ENCODE measurements around the gene MAP3K21. TPM values are rescaled to one million over a fixed set of nuclear protein-coding genes. Genes with fewer than 3 reads are reported as not detected.
A peak's percentile ranks its signal among the peaks of the same experiment; 100 is the strongest.

Gene MAP3K21
- total and polyA plus RNA-seq, 2 donors (not counting 1 experiment from before 2014, with no cell fraction given): 0.07 to 0.17 TPM

- no peak for DNase-seq (ENCODE audit: low read depth in 2 of 2)
- no peaks in the 10 kb centered on the region for H3K9me3 ChIP-seq (ENCODE audit: control insufficient read depth, insufficient read depth, low read depth, low read length)
- H3K4me3 ChIP-seq (replicated peaks in 1 of 4; ENCODE audit: control extremely low read depth in 1 of 4, insufficient read depth in 1 of 4, low read depth in 3 of 4, low read length in 4 of 4): no peak overlapping the region
- no peaks in the 10 kb centered on the region for H3K27me3 ChIP-seq (ENCODE audit: control insufficient read depth, insufficient read depth, low read length)
- no peaks in the 10 kb centered on the region for H3K79me2 ChIP-seq (ENCODE audit: control insufficient read depth, insufficient read depth, low read length)
- no peak overlapping the region for H3K27ac ChIP-seq (ENCODE audit: insufficient read depth, low read length)
- H3K9ac ChIP-seq (ENCODE audit: insufficient read depth, low read length): no peak overlapping the region
- no peaks in the 10 kb centered on the region for H3K4me1 ChIP-seq (ENCODE audit: control insufficient read depth, extremely low read depth, insufficient read depth, low read length)
- TF ChIP-seq CTCF (conservative IDR thresholded peaks at IDR 0.05 in 1 of 2, IDR thresholded peaks at IDR 0.05 in 1 of 2; ENCODE audit: low read depth in 1 of 2, low read length in 2 of 2): no peak
- no peak for TF ChIP-seq EZH2 (IDR thresholded peaks at IDR 0.05; ENCODE audit: low read length, missing control alignments)
- no peaks in the 10 kb centered on the region for H4K20me1 ChIP-seq (ENCODE audit: control insufficient read depth, extremely low read depth, insufficient read depth, low read length)
- no peaks in the 10 kb centered on the region for H3K36me3 ChIP-seq (ENCODE audit: control insufficient read depth, insufficient read depth, low read length)
- H2AFZ ChIP-seq (ENCODE audit: low read length): no peak overlapping the region
- no peak overlapping the region for H3K4me2 ChIP-seq (ENCODE audit: extremely low read depth, insufficient read depth, low read length)
These were observed 104.4 kb downstream of the MAP3K21 start for GRCh38 chr1:233431753-233432403.

- no peaks in the 10 kb centered on the region for H3K9me3 ChIP-seq (ENCODE audit: control insufficient read depth, insufficient read depth, low read depth, low read length)
- no peak overlapping the region for H3K9ac ChIP-seq (ENCODE audit: insufficient read depth, low read length)
- no peaks in the 10 kb centered on the region for H4K20me1 ChIP-seq (ENCODE audit: control insufficient read depth, extremely low read depth, insufficient read depth, low read length)
- H3K36me3 ChIP-seq (ENCODE audit: control insufficient read depth, insufficient read depth, low read length): no peaks in the 10 kb centered on the region
- DNase-seq (ENCODE audit: low read depth in 2 of 2): peak in 1 of 2 donors; percentile 57
- H3K27me3 ChIP-seq (ENCODE audit: control insufficient read depth, insufficient read depth, low read length): no peaks in the 10 kb centered on the region
- no peak overlapping the region for H3K4me3 ChIP-seq (replicated peaks in 1 of 4; ENCODE audit: control extremely low read depth in 1 of 4, insufficient read depth in 1 of 4, low read depth in 3 of 4, low read length in 4 of 4)
- H2AFZ ChIP-seq (ENCODE audit: low read length): no peak overlapping the region
- no peak for TF ChIP-seq CTCF (conservative IDR thresholded peaks at IDR 0.05 in 1 of 2, IDR thresholded peaks at IDR 0.05 in 1 of 2; ENCODE audit: low read depth in 1 of 2, low read length in 2 of 2)
- H3K79me2 ChIP-seq (ENCODE audit: control insufficient read depth, insufficient read depth, low read length): no peaks in the 10 kb centered on the region
- H3K27ac ChIP-seq (ENCODE audit: insufficient read depth, low read length): no peak overlapping the region
- no peak overlapping the region for H3K4me2 ChIP-seq (ENCODE audit: extremely low read depth, insufficient read depth, low read length)
- no peaks in the 10 kb centered on the region for H3K4me1 ChIP-seq (ENCODE audit: control insufficient read depth, extremely low read depth, insufficient read depth, low read length)
These were observed 105.4 kb downstream of the MAP3K21 start for GRCh38 chr1:233432916-233433315.

- H3K27ac ChIP-seq (ENCODE audit: insufficient read depth, low read length): no peak overlapping the region
- H2AFZ ChIP-seq (ENCODE audit: low read length): no peak overlapping the region
- H3K79me2 ChIP-seq (ENCODE audit: control insufficient read depth, insufficient read depth, low read length): no peaks in the 10 kb centered on the region
- peak in 1 of 2 donors; percentile 80 for DNase-seq (ENCODE audit: low read depth in 2 of 2)
- H3K9me3 ChIP-seq (ENCODE audit: control insufficient read depth, insufficient read depth, low read depth, low read length): no peaks in the 10 kb centered on the region
- no peak overlapping the region for H3K9ac ChIP-seq (ENCODE audit: insufficient read depth, low read length)
- no peak for TF ChIP-seq EZH2 (IDR thresholded peaks at IDR 0.05; ENCODE audit: low read length, missing control alignments)
- TF ChIP-seq CTCF (conservative IDR thresholded peaks at IDR 0.05 in 1 of 2, IDR thresholded peaks at IDR 0.05 in 1 of 2; ENCODE audit: low read depth in 1 of 2, low read length in 2 of 2): no peak
- H4K20me1 ChIP-seq (ENCODE audit: control insufficient read depth, extremely low read depth, insufficient read depth, low read length): no peaks in the 10 kb centered on the region
- H3K4me3 ChIP-seq (replicated peaks in 1 of 4; ENCODE audit: control extremely low read depth in 1 of 4, insufficient read depth in 1 of 4, low read depth in 3 of 4, low read length in 4 of 4): no peak overlapping the region
- H3K27me3 ChIP-seq (ENCODE audit: control insufficient read depth, insufficient read depth, low read length): no peaks in the 10 kb centered on the region
- no peaks in the 10 kb centered on the region for H3K36me3 ChIP-seq (ENCODE audit: control insufficient read depth, insufficient read depth, low read length)
- H3K4me1 ChIP-seq (ENCODE audit: control insufficient read depth, extremely low read depth, insufficient read depth, low read length): no peaks in the 10 kb centered on the region
- no peak overlapping the region for H3K4me2 ChIP-seq (ENCODE audit: extremely low read depth, insufficient read depth, low read length)
These were observed 106.1 kb downstream of the MAP3K21 start for GRCh38 chr1:233433436-233434210.

All from fibroblast of lung (primary cell).